ENCODE measurements around the gene TTC7B. TPM values are rescaled to one million over a fixed set of nuclear protein-coding genes. Genes with fewer than 3 reads are reported as not detected.

Gene TTC7B
- total RNA-seq, 1 donor from 2014 or later = 82.6 TPM

GRCh38 chr14:90715495-90715894 is 100.7 kb downstream of the TTC7B start:
- TF ChIP-seq CTCF (conservative IDR thresholded peaks at IDR 0.05; ENCODE audit: low read depth, low read length) = no peak
- DNase-seq (ENCODE audit: low read depth) = no peak
- no peak overlapping the region for H3K4me3 ChIP-seq (ENCODE audit: low read depth, low read length)

DNA sequence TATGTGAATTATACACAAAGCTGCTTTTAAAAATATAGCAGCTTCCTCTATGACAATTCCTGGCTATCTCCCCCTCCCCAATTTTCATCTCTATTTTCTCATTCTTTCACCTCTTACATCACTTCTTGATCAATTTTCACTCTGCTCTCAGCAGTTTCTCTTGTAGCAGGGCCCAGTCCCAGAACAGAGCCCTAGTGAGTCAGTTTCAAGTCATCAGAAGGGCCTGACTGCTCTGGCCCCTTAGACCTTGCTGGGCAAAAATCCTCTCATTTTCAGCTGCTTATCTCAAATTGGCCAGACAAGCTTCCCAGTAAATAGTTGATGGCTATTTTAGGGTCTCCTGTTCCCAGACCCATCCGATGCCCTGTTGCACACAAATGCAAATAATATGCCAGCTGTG is 101.4 kb downstream of the TTC7B start:
- no peak overlapping the region for H3K4me3 ChIP-seq (ENCODE audit: low read depth, low read length)
- TF ChIP-seq CTCF (conservative IDR thresholded peaks at IDR 0.05; ENCODE audit: low read depth, low read length) = no peak
- no peak for DNase-seq (ENCODE audit: low read depth)

DNA sequence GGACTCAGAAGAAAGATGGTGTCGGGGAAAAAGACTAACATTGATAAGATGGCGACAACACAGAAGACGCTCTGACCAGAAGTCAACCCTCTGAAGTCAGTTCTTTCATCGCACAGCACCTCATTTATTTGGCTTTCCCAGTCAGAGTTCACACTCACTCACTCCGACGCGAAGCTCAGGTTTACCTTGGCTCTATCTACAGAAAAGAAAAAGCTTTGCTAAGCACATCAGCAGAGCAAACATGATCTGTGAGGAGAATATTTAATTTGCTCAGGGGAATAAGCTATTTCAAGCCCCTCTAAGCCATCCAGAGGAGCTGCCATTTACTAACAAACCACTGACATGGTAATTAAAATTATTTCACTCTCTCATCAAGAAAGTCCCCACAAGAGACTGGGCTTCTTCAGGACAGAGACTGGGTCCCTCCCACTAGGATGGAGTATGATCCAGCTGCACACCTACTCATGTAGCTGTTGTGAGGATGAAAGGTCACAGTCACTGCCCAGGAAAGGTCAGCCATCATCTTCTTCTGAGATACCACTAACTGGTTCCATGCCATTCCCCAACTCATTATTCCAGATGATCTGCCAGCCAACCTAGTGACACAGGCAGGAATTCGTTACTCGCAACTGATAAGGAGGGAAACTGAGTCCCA is 111.4 kb downstream of the TTC7B start:
- no peak for DNase-seq (ENCODE audit: low read depth)
- no peak for TF ChIP-seq CTCF (conservative IDR thresholded peaks at IDR 0.05; ENCODE audit: low read depth, low read length)
- H3K4me3 ChIP-seq (ENCODE audit: low read depth, low read length) = no peak overlapping the region

DNA sequence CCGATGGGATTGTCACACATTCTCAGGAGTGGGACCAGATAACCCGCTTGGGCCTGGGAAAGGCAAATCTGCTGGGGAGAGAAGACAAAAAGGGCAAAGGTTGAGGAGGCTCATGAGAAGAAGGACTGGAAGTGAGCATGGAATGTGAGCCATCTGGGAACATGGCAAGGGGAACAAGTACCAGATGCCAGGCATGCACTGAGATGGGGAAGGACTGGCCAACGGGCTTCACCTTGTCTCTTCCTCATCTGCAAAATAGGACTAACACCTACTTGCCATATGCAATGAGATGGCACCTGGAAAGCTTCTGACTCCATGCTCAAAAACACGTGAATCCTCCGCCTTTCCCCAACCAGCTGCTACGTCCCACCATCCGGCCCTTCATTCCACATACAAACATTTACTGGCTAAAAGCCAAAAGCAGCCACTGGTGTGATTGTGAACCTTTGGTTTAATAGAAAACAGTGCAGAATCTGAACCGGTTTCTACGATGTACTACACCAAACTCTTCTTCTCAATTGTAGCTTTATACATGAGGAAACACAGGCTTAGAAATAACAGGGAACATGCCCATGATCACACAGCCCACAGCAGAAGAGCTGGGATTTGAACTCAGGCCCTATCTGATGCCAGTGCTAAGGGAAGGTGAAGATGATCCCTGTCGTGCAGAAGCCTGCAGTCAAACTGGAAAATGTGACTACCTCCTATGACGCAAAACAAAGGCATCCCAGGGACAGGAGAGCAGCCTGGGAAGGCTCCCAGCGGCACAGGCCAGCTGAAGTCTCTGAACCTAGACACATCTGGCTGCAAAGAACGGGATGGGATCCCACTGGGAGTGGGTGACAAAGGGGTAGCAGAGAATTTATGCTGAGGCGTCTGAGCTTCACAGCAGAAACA is 112.1 kb downstream of the TTC7B start:
- TF ChIP-seq CTCF (conservative IDR thresholded peaks at IDR 0.05; ENCODE audit: low read depth, low read length) = no peak
- H3K4me3 ChIP-seq (ENCODE audit: low read depth, low read length) = no peak overlapping the region
- no peak for DNase-seq (ENCODE audit: low read depth)

- no peak for TF ChIP-seq CTCF (conservative IDR thresholded peaks at IDR 0.05; ENCODE audit: low read depth, low read length)
- no peak overlapping the region for H3K4me3 ChIP-seq (ENCODE audit: low read depth, low read length)
- no peak for DNase-seq (ENCODE audit: low read depth)
Measured at GRCh38 chr14:90700933-90701776, 115.1 kb downstream of the TTC7B start.

DNA sequence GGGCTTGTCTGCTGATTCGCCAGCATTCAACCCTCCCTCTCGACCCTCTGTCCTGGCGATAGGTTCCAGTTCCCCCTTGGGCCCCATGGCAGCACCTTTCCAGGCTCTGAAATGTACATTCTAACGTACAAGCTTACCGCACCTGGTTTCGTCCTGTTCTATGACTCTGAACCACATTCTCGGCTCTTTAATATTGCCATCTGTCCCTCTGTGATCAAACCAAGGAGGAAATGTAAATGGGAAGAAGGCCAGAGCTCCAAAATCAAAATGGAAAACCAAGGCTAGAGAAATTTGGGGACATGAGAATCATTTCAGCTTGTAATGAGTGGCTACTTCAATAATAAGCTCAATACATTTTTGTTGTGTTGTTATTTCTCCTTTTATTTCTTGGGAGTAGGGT is 117.2 kb downstream of the TTC7B start:
- no peak for DNase-seq (ENCODE audit: low read depth)
- H3K4me3 ChIP-seq (ENCODE audit: low read depth, low read length) = no peak overlapping the region
- TF ChIP-seq CTCF (conservative IDR thresholded peaks at IDR 0.05; ENCODE audit: low read depth, low read length) = no peak
